IMR-90 (cell line): ENCODE data around the gene PAX5. TPM values are rescaled to one million over a fixed set of nuclear protein-coding genes. Genes with fewer than 3 reads are reported as not detected.

ENCODE experiments used
- ATAC-seq: fragments of 200-7000 bp; cut with Tn5 transposase; 2 replicates; pipeline ENCODE4 v1.9.1; 2020; ENCODE audit warnings: low read depth, mild to moderate bottlenecking, moderate library complexity
- BruUV-seq: library from RNA; stranded (reverse); fragments of 400-500 nt; replicated peaks from 2 replicates; lab custom pipeline; 2021; lab: Mats Ljungman, UMichigan
- CTCF ChIA-PET: fragments of 300-600 bp; formaldehyde crosslinking; extraction: SDS; loops from one replicate; lab custom pipeline; 2021; ENCODE audit warnings: antibody characterized with exemption; lab: Yijun Ruan, JAX
- POLR2A ChIA-PET: fragments of 300-600 bp; sonication (Branson Sonifier 250); formaldehyde crosslinking; loops from one replicate; lab custom pipeline; 2022; ENCODE audit warnings: antibody characterized with exemption; ENCODE audit not compliant: unreplicated experiment; lab: Charles Lee
- DNase-seq: peaks from one replicate; pipeline ENCODE4 v3.0.0; 2013
- H2AFZ ChIP-seq: replicated peaks from 2 replicates; pipeline ENCODE3; 2013; ENCODE audit warnings: low read length, mild to moderate bottlenecking; ENCODE audit not compliant: poor library complexity
- H2AK5ac ChIP-seq: 2 replicates; pipeline ENCODE4 v1.6.1; 2013; ENCODE audit warnings: low read depth, low read length, inconsistent platforms
- H2AK9ac ChIP-seq: replicated peaks from 2 replicates; pipeline ENCODE3; 2013; ENCODE audit warnings: mild to moderate bottlenecking, low read depth, low read length, moderate library complexity; ENCODE audit not compliant: poor library complexity
- H2BK120ac ChIP-seq: 2 replicates; pipeline ENCODE4 v1.6.1; 2013; ENCODE audit warnings: low read depth, low read length, inconsistent platforms
- H2BK15ac ChIP-seq: 3 replicates; pipeline ENCODE4 v1.6.1; 2013; ENCODE audit warnings: low read depth, low read length, inconsistent platforms
- H2BK20ac ChIP-seq: 2 replicates; pipeline ENCODE4 v1.6.1; 2013; ENCODE audit warnings: low read depth, mild to moderate bottlenecking, inconsistent platforms, low read length, moderate library complexity
- H2BK5ac ChIP-seq: 2 replicates; pipeline ENCODE4 v1.6.1; 2013; ENCODE audit warnings: mild to moderate bottlenecking, low read depth, low read length, inconsistent platforms; ENCODE audit not compliant: poor library complexity, severe bottlenecking
- H3K14ac ChIP-seq: replicated peaks from 2 replicates; pipeline ENCODE4 v1.6.1; 2013; ENCODE audit warnings: low read depth, low read length, inconsistent platforms
- H3K18ac ChIP-seq: 2 replicates; pipeline ENCODE4 v1.6.1; 2013; ENCODE audit warnings: low read depth, low read length, control low read depth
- H3K23ac ChIP-seq: 2 replicates; pipeline ENCODE4 v1.6.1; 2013; ENCODE audit warnings: low read depth, low read length, inconsistent platforms
- H3K27ac ChIP-seq: 2 replicates; pipeline ENCODE4 v1.5.1; 2013; ENCODE audit warnings: mild to moderate bottlenecking, control low read depth, low read length; ENCODE audit not compliant: insufficient read depth
- H3K27me3 ChIP-seq: 2 replicates; pipeline ENCODE4 v1.6.1; 2013; ENCODE audit warnings: low read length; ENCODE audit not compliant: control insufficient read depth, insufficient read depth
- H3K36me3 ChIP-seq: 2 replicates; pipeline ENCODE4 v1.6.1; 2013; ENCODE audit warnings: low read length, mixed read lengths; ENCODE audit not compliant: control insufficient read depth, insufficient read depth
- H3K4ac ChIP-seq: 2 replicates; pipeline ENCODE4 v1.6.1; 2013; ENCODE audit warnings: low read depth, low read length, inconsistent platforms
- H3K4me1 ChIP-seq: 2 replicates; pipeline ENCODE4 v1.6.1; 2013; ENCODE audit warnings: low read length, mixed read lengths; ENCODE audit not compliant: control insufficient read depth, insufficient read depth
- H3K4me2 ChIP-seq: 2 replicates; pipeline ENCODE4 v1.6.1; 2013; ENCODE audit warnings: low read depth, mild to moderate bottlenecking, control low read depth, low read length, moderate library complexity
- H3K4me3 ChIP-seq: 2 replicates; pipeline ENCODE4 v1.5.1; 2013; ENCODE audit warnings: low read depth, mild to moderate bottlenecking, control low read depth, low read length, moderate library complexity; ENCODE audit not compliant: insufficient read depth
- H3K56ac ChIP-seq: 2 replicates; pipeline ENCODE4 v1.6.1; 2013; ENCODE audit warnings: low read length, inconsistent platforms; ENCODE audit not compliant: insufficient read depth; ENCODE audit errors: extremely low read depth
- H3K79me1 ChIP-seq, 2 experiments: 2 replicates each; pipeline ENCODE4 v1.6.1; 2013; ENCODE audit warnings: low read length in 2 of 2, inconsistent platforms in 1 of 2, low read depth in 1 of 2
- H3K9ac ChIP-seq: 2 replicates; pipeline ENCODE4 v1.6.1; 2013; ENCODE audit warnings: low read depth, low read length, control low read depth
- H3K9me1 ChIP-seq: 2 replicates; pipeline ENCODE4 v1.6.1; 2013; ENCODE audit warnings: low read length, inconsistent platforms; ENCODE audit not compliant: insufficient read depth
- H3K9me3 ChIP-seq: 2 replicates; pipeline ENCODE4 v1.6.1; 2013; ENCODE audit warnings: low read length; ENCODE audit not compliant: control insufficient read depth, insufficient read depth
- H4K20me1 ChIP-seq: 2 replicates; pipeline ENCODE4 v1.6.1; 2013; ENCODE audit warnings: low read length, inconsistent platforms; ENCODE audit not compliant: insufficient read depth
- H4K5ac ChIP-seq: 2 replicates; pipeline ENCODE4 v1.6.1; 2013; ENCODE audit warnings: mild to moderate bottlenecking, low read depth, low read length, control low read depth
- H4K8ac ChIP-seq, 2 experiments: 2 replicates each; pipeline ENCODE4 v1.6.1; 2013; ENCODE audit warnings: low read depth in 2 of 2, low read length in 2 of 2, control low read depth in 1 of 2, inconsistent platforms in 1 of 2
- H4K91ac ChIP-seq: 2 replicates; pipeline ENCODE4 v1.6.1; 2013; ENCODE audit warnings: low read depth, low read length, inconsistent platforms; ENCODE audit not compliant: insufficient read depth
- BHLHE40 ChIP-seq: fragments of 150-350 bp; IDR thresholded peaks from 2 replicates; pipeline ENCODE4 v1.6.1; 2016; ENCODE audit warnings: mild to moderate bottlenecking, low read depth, low read length
- CEBPB ChIP-seq: IDR thresholded peaks from 2 replicates; pipeline ENCODE4 v1.6.1; 2012; ENCODE audit warnings: low read depth, low read length, improper control_type of control experiment
- CHD1 ChIP-seq: IDR thresholded peaks from 2 replicates; pipeline ENCODE4 v1.6.1; 2012; ENCODE audit warnings: low read depth, low read length, improper control_type of control experiment
- CTCF ChIP-seq: conservative IDR thresholded peaks from 2 replicates; pipeline ENCODE4 v1.5.1; 2012; ENCODE audit warnings: mild to moderate bottlenecking, low read depth, low read length, improper control_type of control experiment
- ELK1 ChIP-seq: fragments of 150-350 bp; IDR thresholded peaks from 2 replicates; pipeline ENCODE4 v1.6.1; 2016; ENCODE audit warnings: low read depth, mild to moderate bottlenecking, low read length, moderate library complexity, borderline replicate concordance
- FOS ChIP-seq: fragments of 150-350 bp; IDR thresholded peaks from 2 replicates; pipeline ENCODE4 v1.6.1; 2016; ENCODE audit warnings: low read depth, low read length
- MAFK ChIP-seq: IDR thresholded peaks from 2 replicates; pipeline ENCODE4 v1.6.1; 2012; ENCODE audit warnings: low read depth, low read length, improper control_type of control experiment
- MAZ ChIP-seq: IDR thresholded peaks from 2 replicates; pipeline ENCODE4 v1.6.1; 2012; ENCODE audit warnings: low read depth, mild to moderate bottlenecking, low read length, improper control_type of control experiment, moderate library complexity, borderline replicate concordance
- MXI1 ChIP-seq: IDR thresholded peaks from 2 replicates; pipeline ENCODE4 v1.6.1; 2012; ENCODE audit warnings: low read depth, mild to moderate bottlenecking, low read length, moderate library complexity, borderline replicate concordance
- NFE2L2 ChIP-seq: fragments of 150-350 bp; IDR thresholded peaks from 2 replicates; pipeline ENCODE4 v1.6.1; 2016; ENCODE audit warnings: low read depth, mild to moderate bottlenecking, low read length
- POLR2A ChIP-seq: IDR thresholded peaks from 2 replicates; pipeline ENCODE4 v1.6.1; 2012; ENCODE audit warnings: mild to moderate bottlenecking, low read depth, low read length
- RAD21 ChIP-seq: IDR thresholded peaks from 2 replicates; pipeline ENCODE4 v1.6.1; 2012; ENCODE audit warnings: low read length, improper control_type of control experiment
- RCOR1 ChIP-seq: IDR thresholded peaks from 2 replicates; pipeline ENCODE4 v1.6.1; 2012; ENCODE audit warnings: mild to moderate bottlenecking, low read length, improper control_type of control experiment; ENCODE audit not compliant: insufficient replicate concordance
- RFX5 ChIP-seq: IDR thresholded peaks from 2 replicates; pipeline ENCODE4 v1.8.0; 2012; ENCODE audit warnings: low read depth, mild to moderate bottlenecking, low read length, moderate library complexity
- SMC3 ChIP-seq: fragments of 150-350 bp; IDR thresholded peaks from 2 replicates; pipeline ENCODE4 v1.6.1; 2016; ENCODE audit warnings: low read depth, mild to moderate bottlenecking, antibody characterized with exemption, low read length, moderate library complexity
- USF2 ChIP-seq: fragments of 150-350 bp; IDR thresholded peaks from 2 replicates; pipeline ENCODE4 v1.6.1; 2017; ENCODE audit warnings: mild to moderate bottlenecking, antibody characterized with exemption, low read length, low read depth
- WGBS, 2 experiments: methylation state at CpG; one replicate each; pipeline versions ENCODE4 v1.1.5 to v1.1.7; 2013; ENCODE audit warnings: missing lambda C conversion rate in 2 of 2; ENCODE audit not compliant: insufficient read length in 1 of 2; ENCODE audit errors: extremely low coverage in 2 of 2; 5-methylcytosine and 5-hydroxymethylcytosine counted together
- dilution Hi-C: fragments of 300-500 bp; cut with HindIII; formaldehyde crosslinking; loops from one replicate; pipeline ENCODE4 v1.14.3; 2018; ENCODE audit warnings: low sequenced_read_pairs; ENCODE audit not compliant: unreplicated experiment
- in situ Hi-C: fragments of 300-500 bp; cut with MboI; formaldehyde crosslinking; loops from 3 replicates; pipeline ENCODE4 v1.14.3; 2019; ENCODE audit warnings: low sequenced_read_pairs, inconsistent platforms, mixed read lengths
- intact Hi-C: fragments of 100-400 bp; cut with micrococcal nuclease; formaldehyde crosslinking; loops from 2 replicates; pipeline ENCODE4 v1.10.0; 2022
- polyA plus RNA-seq, 3 experiments: library from polyadenylated mRNA; depleted of rRNA; stranded (reverse); fragments of >200 nt; gene quantifications; 2 replicates each; pipeline ENCODE4 v1.2.3, GENCODE V29; 2012; ENCODE audit warnings: low replicate concordance in 1 of 3
- total RNA-seq: library from RNA; depleted of rRNA; stranded (reverse); fragments of >200 nt; gene quantifications from 2 replicates; pipeline ENCODE4 v1.2.3, GENCODE V29; 2012

The PAX5 gene
- total and polyA plus RNA-seq, 2 of the 4 experiments (the other 2 are of a cell fraction) = not detected

- dilution Hi-C loops = no loop called here
- no peak overlapping the region for H3K18ac ChIP-seq
- no peak overlapping the region for H3K14ac ChIP-seq
- H2AK9ac ChIP-seq = no peak overlapping the region
- H3K23ac ChIP-seq = no peak overlapping the region
- no peak overlapping the region for H2AFZ ChIP-seq
- CTCF ChIA-PET = no interaction called here
- no peak overlapping the region for H3K27ac ChIP-seq
- TF ChIP-seq RFX5 (no peak), CTCF (no peak), MAZ (no peak), SMC3 (no peak), MXI1 (no peak), CEBPB (no peak), FOS (no peak), CHD1 (no peak), BHLHE40 (no peak), RAD21 (no peak), RCOR1 (no peak), MAFK (no peak), ELK1 (no peak), USF2 (no peak), NFE2L2 (no peak), POLR2A (no peak)
- no peaks in the 10 kb centered on the region for H3K9me1 ChIP-seq
- no peak overlapping the region for H3K4ac ChIP-seq
- no peak overlapping the region for H3K4me3 ChIP-seq
- no peaks in the 10 kb centered on the region for H3K36me3 ChIP-seq
- H3K79me1 ChIP-seq = no peaks in the 10 kb centered on the region
- intact Hi-C loops = no loop called here
- ATAC-seq (no peak), DNase-seq (no peak)
- no peak overlapping the region for H4K91ac ChIP-seq
- no peaks in the 10 kb centered on the region for H4K20me1 ChIP-seq
- H2BK5ac ChIP-seq = no peak overlapping the region
- no peak overlapping the region for H2BK15ac ChIP-seq
- 80% methylated on average over 1 of the region's 7 CpGs; no CpG with 5 or more reads in 1 of the 2 experiments for WGBS, 2 experiments
- H3K27me3 ChIP-seq = peaks cover 55% of the 10 kb centered on the region
- no peak overlapping the region for H4K5ac ChIP-seq
- no peak overlapping the region for H2AK5ac ChIP-seq
- no peak overlapping the region for H3K9ac ChIP-seq
- H2BK120ac ChIP-seq = no peak overlapping the region
- H2BK20ac ChIP-seq = no peak overlapping the region
- H3K56ac ChIP-seq = no peak overlapping the region
- no peak overlapping the region for H3K4me2 ChIP-seq
- no peaks in the 10 kb centered on the region for H3K9me3 ChIP-seq
- BruUV-seq = no TSS peak
- H4K8ac ChIP-seq = no peak overlapping the region
- POLR2A ChIA-PET = interaction anchor here (0.6 kb wide), 1 partner anchor 222 kb away, joined by 3 read pairs; no protein-coding TSS in a partner anchor
- in situ Hi-C loops = no loop called here
- no peaks in the 10 kb centered on the region for H3K4me1 ChIP-seq
These were observed 12.6 kb upstream of the PAX5 start for GRCh38 chr9:37046683-37047082.
